K562 (cell line): ENCODE results near the gene FADS1. TPM values are rescaled to one million over a fixed set of nuclear protein-coding genes. Genes with fewer than 3 reads are reported as not detected.

ENCODE experiments used
- FOS ChIP-seq: IDR thresholded peaks from 3 replicates; pipeline ENCODE4 v1.6.1; 2011; ENCODE audit not compliant: insufficient read length; ENCODE audit errors: extremely low read depth
- GATA2 ChIP-seq: sonication (generic); formaldehyde crosslinking; IDR thresholded peaks from 2 replicates; pipeline ENCODE4 v1.4.0; 2020; ENCODE audit warnings: mild to moderate bottlenecking, missing genetic modification reagents
- IFI16 ChIP-seq: fragments of 250-450 bp; sonication (Bioruptor Pico); IDR thresholded peaks from 2 replicates; pipeline ENCODE4 v2.1.2; 2022; ENCODE audit warnings: mild to moderate bottlenecking, inconsistent platforms
- NR2C2 ChIP-seq, 2 experiments: fragments of 200-800 bp in 1 of 2; sonication (Bioruptor generic) in 1 of 2; sonication (generic) in 1 of 2; formaldehyde crosslinking in 1 of 2; IDR thresholded peaks; 2 replicates each; pipeline versions ENCODE4 v1.6.1 to v1.8.0; 2016 to 2022; ENCODE audit warnings: mild to moderate bottlenecking in 1 of 2, missing compliant biosample characterization in 1 of 2, missing genetic modification characterization in 1 of 2, missing genetic modification reagents in 1 of 2
- POLR2G ChIP-seq: fragments of 200-400 bp; formaldehyde crosslinking; IDR thresholded peaks from 2 replicates; pipeline ENCODE4 v1.6.1; 2017; ENCODE audit warnings: low read depth, mild to moderate bottlenecking, antibody characterized with exemption, low read length, moderate library complexity
- SMAD3 ChIP-seq: fragments of 450-650 bp; formaldehyde crosslinking; conservative IDR thresholded peaks from 2 replicates; pipeline ENCODE4 v1.4.0; 2020; ENCODE audit warnings: mild to moderate bottlenecking
- SMC3 ChIP-seq: conservative IDR thresholded peaks from 2 replicates; pipeline ENCODE4 v1.6.1; 2011; ENCODE audit warnings: low read depth, low read length, improper control_type of control experiment; ENCODE audit not compliant: insufficient read depth
- SP2 ChIP-seq: IDR thresholded peaks from 2 replicates; pipeline ENCODE4 v1.6.1; 2011; ENCODE audit warnings: mild to moderate bottlenecking, low read depth, low read length, moderate library complexity; ENCODE audit not compliant: poor library complexity, severe bottlenecking; ENCODE audit errors: extremely low read depth
- TAF15 ChIP-seq: fragments of 200-400 bp; formaldehyde crosslinking; IDR thresholded peaks from 2 replicates; pipeline ENCODE4 v1.6.1; 2017; ENCODE audit warnings: mild to moderate bottlenecking, low read depth, low read length, moderate library complexity
- TGIF2 ChIP-seq: sonication (generic); formaldehyde crosslinking; IDR thresholded peaks from 2 replicates; pipeline ENCODE4 v1.8.1; 2022; ENCODE audit warnings: mild to moderate bottlenecking, missing genetic modification reagents, moderate library complexity
- ZBED1 ChIP-seq: IDR thresholded peaks from 2 replicates; pipeline ENCODE4 v1.6.1; 2014
- ZNF274 ChIP-seq: IDR thresholded peaks from 2 replicates; pipeline ENCODE4 v1.6.1; 2011; ENCODE audit warnings: low read depth, mild to moderate bottlenecking, low read length, moderate library complexity, borderline replicate concordance
- ZNF41 ChIP-seq: fragments of 250-450 bp; sonication (Bioruptor Pico); conservative IDR thresholded peaks from 2 replicates; pipeline ENCODE4 v1.4.0; 2020; ENCODE audit warnings: mild to moderate bottlenecking
- ZNF436 ChIP-seq: fragments of 250-450, 450-650 bp; sonication (Bioruptor Pico); formaldehyde crosslinking; IDR thresholded peaks from 2 replicates; pipeline ENCODE4 v1.7.0; 2020; ENCODE audit warnings: mild to moderate bottlenecking
- ZNF561 ChIP-seq: fragments of 450-650 bp; formaldehyde crosslinking; conservative IDR thresholded peaks from 2 replicates; pipeline ENCODE4 v1.4.0; 2020; ENCODE audit warnings: mild to moderate bottlenecking, moderate library complexity
- ZNF76 ChIP-seq: fragments of 250-450 bp; sonication (Bioruptor Pico); IDR thresholded peaks from 2 replicates; pipeline ENCODE4 v1.4.0; 2020; ENCODE audit warnings: mild to moderate bottlenecking, moderate library complexity, borderline replicate concordance
- ZNF77 ChIP-seq: fragments of 250-450 bp; sonication (Bioruptor Pico); IDR thresholded peaks from 2 replicates; pipeline ENCODE4 v1.5.0; 2020
- polyA plus RNA-seq, 8 experiments: library from polyadenylated mRNA; depleted of rRNA in 4 of 8; stranded (reverse) in 5 of 8; unstranded in 3 of 8; fragments of >200 nt; fragmentation: Nextera tagmentation in 2 of 8; fragmentation: Illumina TruSeq in 1 of 8; extraction: Ambion mirVana in 2 of 8; extraction: Trizol in 1 of 8; gene quantifications; 2 replicates each; pipeline versions ENCODE4 v1.2.1 to v1.2.3, GENCODE V29; 2011 to 2014; ENCODE audit warnings: inconsistent platforms in 1 of 8, missing spikeins in 1 of 8
- total RNA-seq, 7 experiments: library from RNA; depleted of rRNA in 6 of 7; stranded (reverse); fragments of >200 nt in 6 of 7; fragmentation: Illumina TruSeq in 2 of 7; extraction: Trizol in 2 of 7; gene quantifications; 2 replicates each; pipeline versions ENCODE4 v1.2.1 to v1.2.3, GENCODE V29; 2011 to 2021; ENCODE audit warnings: low replicate concordance in 1 of 7
- TF ChIP-seq, protein P1 (sequence below), 2 experiments: fragments of 450-650 bp in 1 of 2; sonication (generic) in 1 of 2; formaldehyde crosslinking in 1 of 2; IDR thresholded peaks; 2 replicates each; pipeline versions ENCODE4 v1.7.1 to v1.9.0; 2016 to 2022; ENCODE audit warnings: inconsistent platforms in 1 of 2, mild to moderate bottlenecking in 1 of 2, missing genetic modification reagents in 1 of 2

FADS1 gene
- total and polyA plus RNA-seq, 9 of the 15 experiments (the other 6 are each of a cell fraction or from before 2014, with no cell fraction given): 110 to 864 (median 364) TPM

DNA sequence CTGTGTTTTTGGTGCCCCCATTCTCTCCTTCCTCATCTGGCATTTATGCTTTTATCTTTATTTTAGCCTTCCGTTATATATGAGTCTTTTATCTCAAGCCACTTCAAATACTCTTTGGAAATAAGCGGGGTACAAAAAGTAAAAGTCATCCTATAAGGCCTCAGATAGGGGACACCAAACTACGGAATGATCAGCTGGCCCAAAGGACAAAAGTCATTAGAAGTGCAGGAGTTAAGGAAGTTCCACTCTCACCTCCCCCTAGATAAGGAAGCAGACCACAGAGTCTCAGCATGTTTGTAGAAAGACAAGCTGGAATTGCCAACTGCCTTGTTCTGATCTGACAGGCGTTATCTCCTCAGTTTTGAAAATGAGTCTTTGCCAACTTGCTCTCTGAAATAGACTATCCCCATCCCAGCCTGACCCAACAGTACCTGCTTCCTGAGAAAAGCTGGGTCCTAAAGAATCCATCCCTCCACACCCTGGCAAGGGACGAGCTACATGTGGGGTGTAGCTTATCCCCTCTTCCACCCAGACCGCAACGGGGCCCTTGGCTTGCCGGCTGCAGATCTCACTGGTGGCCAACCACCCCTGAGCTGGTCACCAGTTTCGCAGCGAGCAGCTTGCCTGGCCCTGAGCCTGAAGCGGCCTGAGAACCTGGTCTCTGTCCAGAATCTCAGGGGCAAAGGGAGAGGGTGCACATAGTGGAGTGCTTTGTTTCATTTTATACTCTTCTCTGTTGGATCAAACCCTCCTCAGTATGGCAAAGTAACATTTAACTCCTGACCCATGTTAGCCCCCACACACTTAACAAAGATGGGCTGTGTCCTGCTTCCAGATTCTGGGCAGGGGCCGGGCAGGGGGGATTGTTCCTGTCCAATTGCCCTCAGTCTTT lies 25.1 kb upstream of the FADS1 start (continued):
- TF ChIP-seq FOS (no peak), SMC3 (no peak), IFI16 (no peak), TAF15 (no peak), ZNF76 (no peak), GATA2 (CRISPR knock-in tag) (peak; percentile 87), ZNF41 (CRISPR knock-in tag) (0 out of 2 replicates have a peak, but pooled peaks have one; percentile 8), SP2 (no peak), ZNF561 (CRISPR knock-in tag) (no peak), ZBED1 (no peak), SMAD3 (CRISPR knock-in tag) (no peak; the same call in 1 of the 2 replicates), POLR2G (0 out of 2 replicates have a peak, but pooled peaks have one; percentile 29), ZNF436 (CRISPR knock-in tag) (no peak), ZNF77 (CRISPR knock-in tag) (no peak), ZNF274 (no peak), NR2C2 (CRISPR knock-in tag; IDR thresholded peaks at IDR 0.05) (no peak), NR2C2 (tag; IDR thresholded peaks at IDR 0.05) (peak; percentile 79), TGIF2 (CRISPR knock-in tag) (no peak)
- TF ChIP-seq, protein P1, sequence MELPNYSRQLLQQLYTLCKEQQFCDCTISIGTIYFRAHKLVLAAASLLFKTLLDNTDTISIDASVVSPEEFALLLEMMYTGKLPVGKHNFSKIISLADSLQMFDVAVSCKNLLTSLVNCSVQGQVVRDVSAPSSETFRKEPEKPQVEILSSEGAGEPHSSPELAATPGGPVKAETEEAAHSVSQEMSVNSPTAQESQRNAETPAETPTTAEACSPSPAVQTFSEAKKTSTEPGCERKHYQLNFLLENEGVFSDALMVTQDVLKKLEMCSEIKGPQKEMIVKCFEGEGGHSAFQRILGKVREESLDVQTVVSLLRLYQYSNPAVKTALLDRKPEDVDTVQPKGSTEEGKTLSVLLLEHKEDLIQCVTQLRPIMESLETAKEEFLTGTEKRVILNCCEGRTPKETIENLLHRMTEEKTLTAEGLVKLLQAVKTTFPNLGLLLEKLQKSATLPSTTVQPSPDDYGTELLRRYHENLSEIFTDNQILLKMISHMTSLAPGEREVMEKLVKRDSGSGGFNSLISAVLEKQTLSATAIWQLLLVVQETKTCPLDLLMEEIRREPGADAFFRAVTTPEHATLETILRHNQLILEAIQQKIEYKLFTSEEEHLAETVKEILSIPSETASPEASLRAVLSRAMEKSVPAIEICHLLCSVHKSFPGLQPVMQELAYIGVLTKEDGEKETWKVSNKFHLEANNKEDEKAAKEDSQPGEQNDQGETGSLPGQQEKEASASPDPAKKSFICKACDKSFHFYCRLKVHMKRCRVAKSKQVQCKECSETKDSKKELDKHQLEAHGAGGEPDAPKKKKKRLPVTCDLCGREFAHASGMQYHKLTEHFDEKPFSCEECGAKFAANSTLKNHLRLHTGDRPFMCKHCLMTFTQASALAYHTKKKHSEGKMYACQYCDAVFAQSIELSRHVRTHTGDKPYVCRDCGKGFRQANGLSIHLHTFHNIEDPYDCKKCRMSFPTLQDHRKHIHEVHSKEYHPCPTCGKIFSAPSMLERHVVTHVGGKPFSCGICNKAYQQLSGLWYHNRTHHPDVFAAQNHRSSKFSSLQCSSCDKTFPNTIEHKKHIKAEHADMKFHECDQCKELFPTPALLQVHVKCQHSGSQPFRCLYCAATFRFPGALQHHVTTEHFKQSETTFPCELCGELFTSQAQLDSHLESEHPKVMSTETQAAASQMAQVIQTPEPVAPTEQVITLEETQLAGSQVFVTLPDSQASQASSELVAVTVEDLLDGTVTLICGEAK (IDR thresholded peaks at IDR 0.05): no peak
- TF ChIP-seq, protein P1 (CRISPR knock-in tag; IDR thresholded peaks at IDR 0.05): no peak
